ENCODE data around the gene DNHD1. TPM values are rescaled to one million over a fixed set of nuclear protein-coding genes. Genes with fewer than 3 reads are reported as not detected.

Gene DNHD1
- total and polyA plus RNA-seq, 2 of the 13 experiments (the other 11 are each of a cell fraction or from before 2014, with no cell fraction given): 2.7 to 9.3 TPM

DNA sequence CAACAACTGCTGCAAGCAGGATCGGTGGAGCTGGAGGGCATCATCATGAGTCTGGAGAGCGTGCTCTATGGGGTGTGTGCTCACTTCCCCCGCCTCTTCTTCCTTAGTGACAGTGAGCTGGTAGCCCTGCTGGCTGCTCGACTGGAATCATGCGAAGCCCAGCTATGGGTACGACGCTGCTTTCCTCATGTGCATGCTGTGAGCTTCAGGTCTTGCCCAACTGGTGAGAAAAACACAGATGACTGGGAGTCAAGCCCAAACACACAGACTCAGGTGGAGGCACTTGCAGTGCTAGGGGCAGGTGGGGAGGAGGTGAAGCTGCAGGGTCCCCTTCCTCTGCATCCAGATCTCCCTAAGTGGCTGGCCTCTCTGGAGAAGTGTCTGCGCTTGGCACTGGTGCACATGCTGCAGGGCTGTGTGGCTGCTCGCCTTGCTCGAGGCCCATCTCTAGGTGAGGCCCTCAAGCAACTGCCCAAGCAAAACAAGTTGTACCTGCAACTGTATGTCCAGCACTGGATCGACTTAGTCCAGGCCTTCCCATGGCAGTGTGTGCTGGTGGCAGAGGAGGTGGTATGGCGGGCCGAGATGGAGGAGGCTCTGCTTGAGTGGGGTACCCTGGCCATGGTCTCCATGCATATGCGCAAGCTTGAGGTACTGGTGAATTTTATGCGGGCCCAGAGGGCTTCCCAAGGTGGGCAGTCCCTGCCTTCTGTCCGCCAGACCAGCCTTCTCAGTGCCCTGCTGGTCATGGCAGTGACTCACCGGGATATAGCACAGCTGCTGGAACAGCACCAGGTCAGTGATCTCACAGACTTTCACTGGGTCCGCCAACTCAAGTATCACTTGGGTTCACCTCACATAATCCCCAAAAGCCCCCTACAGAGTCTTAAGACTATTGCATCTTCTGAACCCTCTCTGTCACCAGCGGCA lies 48.1 kb downstream of the DNHD1 start:
- DNase-seq (ENCODE audit: low spot score): no peak
- 97% methylated on average over 10 of the region's 19 CpGs for WGBS (ENCODE audit: low lambda C conversion rate)
- no peaks in the 10 kb centered on the region for H3K9me3 ChIP-seq (ENCODE audit: low read length)
- TF ChIP-seq JUNB (CRISPR knock-in tag; IDR thresholded peaks at IDR 0.05; ENCODE audit: borderline replicate concordance) (no peak), ZMAT3 (CRISPR knock-in tag; conservative IDR thresholded peaks at IDR 0.05) (no peak), ZNF510 (CRISPR knock-in tag; IDR thresholded peaks at IDR 0.05; ENCODE audit: low read depth) (no peak), CCDC6 (CRISPR knock-in tag; IDR thresholded peaks at IDR 0.05) (no peak), ZNF326 (CRISPR knock-in tag; IDR thresholded peaks at IDR 0.05; ENCODE audit: borderline replicate concordance) (no peak), PRMT3 (CRISPR knock-in tag; IDR thresholded peaks at IDR 0.05; ENCODE audit: borderline replicate concordance, low read depth) (no peak), ZNF737 (CRISPR knock-in tag; IDR thresholded peaks at IDR 0.05; ENCODE audit: borderline replicate concordance) (no peak), NFE2L1 (CRISPR knock-in tag; IDR thresholded peaks at IDR 0.05; ENCODE audit: borderline replicate concordance) (no peak), ZNF746 (CRISPR knock-in tag; IDR thresholded peaks at IDR 0.05) (no peak), TAF1 (CRISPR knock-in tag; IDR thresholded peaks at IDR 0.05) (no peak)
- TF ChIP-seq, protein P1, sequence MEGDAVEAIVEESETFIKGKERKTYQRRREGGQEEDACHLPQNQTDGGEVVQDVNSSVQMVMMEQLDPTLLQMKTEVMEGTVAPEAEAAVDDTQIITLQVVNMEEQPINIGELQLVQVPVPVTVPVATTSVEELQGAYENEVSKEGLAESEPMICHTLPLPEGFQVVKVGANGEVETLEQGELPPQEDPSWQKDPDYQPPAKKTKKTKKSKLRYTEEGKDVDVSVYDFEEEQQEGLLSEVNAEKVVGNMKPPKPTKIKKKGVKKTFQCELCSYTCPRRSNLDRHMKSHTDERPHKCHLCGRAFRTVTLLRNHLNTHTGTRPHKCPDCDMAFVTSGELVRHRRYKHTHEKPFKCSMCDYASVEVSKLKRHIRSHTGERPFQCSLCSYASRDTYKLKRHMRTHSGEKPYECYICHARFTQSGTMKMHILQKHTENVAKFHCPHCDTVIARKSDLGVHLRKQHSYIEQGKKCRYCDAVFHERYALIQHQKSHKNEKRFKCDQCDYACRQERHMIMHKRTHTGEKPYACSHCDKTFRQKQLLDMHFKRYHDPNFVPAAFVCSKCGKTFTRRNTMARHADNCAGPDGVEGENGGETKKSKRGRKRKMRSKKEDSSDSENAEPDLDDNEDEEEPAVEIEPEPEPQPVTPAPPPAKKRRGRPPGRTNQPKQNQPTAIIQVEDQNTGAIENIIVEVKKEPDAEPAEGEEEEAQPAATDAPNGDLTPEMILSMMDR (CRISPR knock-in tag; IDR thresholded peaks at IDR 0.05): no peak
- TF ChIP-seq, protein P2, sequence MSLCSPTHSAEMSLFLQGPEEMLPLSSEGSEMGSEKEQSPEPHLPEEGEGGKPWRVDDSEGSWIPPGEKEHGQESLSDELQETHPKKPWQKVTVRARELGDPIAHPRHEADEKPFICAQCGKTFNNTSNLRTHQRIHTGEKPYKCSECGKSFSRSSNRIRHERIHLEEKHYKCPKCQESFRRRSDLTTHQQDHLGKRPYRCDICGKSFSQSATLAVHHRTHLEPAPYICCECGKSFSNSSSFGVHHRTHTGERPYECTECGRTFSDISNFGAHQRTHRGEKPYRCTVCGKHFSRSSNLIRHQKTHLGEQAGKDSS (CRISPR knock-in tag; IDR thresholded peaks at IDR 0.05; ENCODE audit: borderline replicate concordance, low read depth): no peak
- H3K27ac ChIP-seq (ENCODE audit: extremely low read length, insufficient read depth, low read length): no peak overlapping the region
- no peaks in the 10 kb centered on the region for H3K79me2 ChIP-seq (ENCODE audit: insufficient read depth, low read length)
- no peaks in the 10 kb centered on the region for H3K27me3 ChIP-seq (ENCODE audit: control insufficient read depth in 1 of 2, insufficient read depth in 2 of 2, low read length in 2 of 2)
- H2AFZ ChIP-seq (ENCODE audit: low read length): no peak overlapping the region
- FAIRE-seq: no peak
- intact Hi-C loops (cut with micrococcal nuclease; ENCODE audit: unreplicated experiment) (no loop called here), in situ Hi-C loops (cut with HindIII; ENCODE audit: extremely low pct_ligation_motif_present, low pct_unique_long_range_greater_than_20kb) (loop anchor here (5.0 kb wide), 1 partner anchor 137 kb away; the partner anchor contains the start of gene MRPL17)
- H3K4me2 ChIP-seq (ENCODE audit: low read depth, low read length): no peak overlapping the region
- H3K9ac ChIP-seq (ENCODE audit: insufficient read depth, low read depth, low read length): no peak overlapping the region
- H3K36me3 ChIP-seq (replicated peaks in 1 of 2; ENCODE audit: control insufficient read depth in 1 of 2, insufficient read depth in 2 of 2, low read length in 2 of 2): peaks cover 0 to 1% of the 10 kb centered on the region in 2 experiments; a peak in 2 of 5 replicates
- no peak; the same call in 2 of the 3 replicates for ATAC-seq
- H4K20me1 ChIP-seq (ENCODE audit: insufficient read depth, low read length): no peaks in the 10 kb centered on the region
- POLR2A ChIA-PET: no interaction called here
- no peak overlapping the region for H3K4me3 ChIP-seq (replicated peaks in 1 of 3; ENCODE audit: insufficient read depth in 1 of 3, low read depth in 2 of 3, low read length in 3 of 3)
- CTCF ChIA-PET (ENCODE audit: low intra/inter-chr PET ratio, low total read pairs): no interaction called here
- BruUV-seq (replicated peaks): no TSS peak
- H3K4me1 ChIP-seq (ENCODE audit: insufficient read depth, low read length): no peaks in the 10 kb centered on the region

All from HepG2 (cell line).